Hepatocyte (in vitro differentiated cells): ENCODE measurements around the gene CEBPZ. TPM values are rescaled to one million over a fixed set of nuclear protein-coding genes. Genes with fewer than 3 reads are reported as not detected.
A peak's percentile ranks its signal among the peaks of the same experiment; 100 is the strongest.

ENCODE experiments used
- DNase-seq: peaks from one replicate; pipeline ENCODE4 v3.0.0-alpha.2; 2016; ENCODE audit warnings: low spot score
- H2AFZ ChIP-seq: fragments of 200-600 bp; sonication (generic); 2 replicates; pipeline ENCODE4 v1.6.0; 2016; ENCODE audit warnings: antibody characterized with exemption, mild to moderate bottlenecking
- H3K27ac ChIP-seq: fragments of 200-600 bp; sonication (generic); 2 replicates; pipeline ENCODE4 v1.5.1; 2016; ENCODE audit warnings: mild to moderate bottlenecking
- H3K27me3 ChIP-seq: fragments of 200-600 bp; sonication (generic); 2 replicates; pipeline ENCODE4 v1.6.1; 2016
- H3K36me3 ChIP-seq: fragments of 200-600 bp; sonication (generic); replicated peaks from 2 replicates; pipeline ENCODE4 v1.5.1; 2016; ENCODE audit warnings: low read depth; ENCODE audit not compliant: insufficient read depth
- H3K4me1 ChIP-seq: fragments of 200-600 bp; sonication (generic); 2 replicates; pipeline ENCODE4 v1.5.1; 2016; ENCODE audit warnings: mild to moderate bottlenecking, moderate library complexity; ENCODE audit not compliant: insufficient read depth
- H3K4me2 ChIP-seq: fragments of 200-600 bp; sonication (generic); 2 replicates; pipeline ENCODE4 v1.6.0; 2016
- H3K4me3 ChIP-seq: fragments of 200-600 bp; sonication (generic); 2 replicates; pipeline ENCODE4 v1.5.1; 2016; ENCODE audit warnings: mild to moderate bottlenecking
- H3K79me2 ChIP-seq: fragments of 200-600 bp; sonication (generic); 2 replicates; pipeline ENCODE4 v1.6.0; 2017; ENCODE audit warnings: mild to moderate bottlenecking
- H3K9me2 ChIP-seq: fragments of 200-600 bp; sonication (generic); replicated peaks from 2 replicates; pipeline ENCODE4 v1.6.0; 2017; ENCODE audit warnings: mild to moderate bottlenecking; ENCODE audit not compliant: insufficient read depth
- H3K9me3 ChIP-seq: fragments of 200-600 bp; sonication (generic); 2 replicates; pipeline ENCODE4 v1.5.1; 2016; ENCODE audit warnings: low read depth, mild to moderate bottlenecking
- H4K20me1 ChIP-seq: fragments of 200-600 bp; sonication (generic); 2 replicates; pipeline ENCODE4 v1.6.0; 2016; ENCODE audit warnings: mild to moderate bottlenecking; ENCODE audit not compliant: insufficient read depth, poor library complexity, severe bottlenecking
- EZH2 ChIP-seq: fragments of 200-600 bp; sonication (generic); IDR thresholded peaks from 2 replicates; pipeline ENCODE4 v1.6.1; 2016; ENCODE audit warnings: antibody characterized with exemption, mild to moderate bottlenecking, borderline replicate concordance
- EZH2phosphoT487 ChIP-seq: fragments of 200-600 bp; sonication (generic); IDR thresholded peaks from one replicate; pipeline ENCODE4 v1.6.1; 2018; ENCODE audit warnings: antibody characterized with exemption, mild to moderate bottlenecking, low read depth, moderate library complexity; ENCODE audit not compliant: unreplicated experiment, severe bottlenecking
- WGBS: methylation state at CpG from one replicate; pipeline ENCODE4 v1.1.6; 2016; ENCODE audit warnings: low lambda C conversion rate; ENCODE audit errors: missing lambda C conversion rate; 5-methylcytosine and 5-hydroxymethylcytosine counted together
- polyA plus RNA-seq: library from polyadenylated mRNA; unstranded; fragments of >200 nt; fragmentation: Nextera tagmentation; extraction: Ambion mirVana; gene quantifications from 2 replicates; pipeline ENCODE4 v1.2.1, GENCODE V29; 2016
- total RNA-seq: library from RNA; depleted of rRNA; stranded (reverse); fragments of >200 nt; gene quantifications from 2 replicates; pipeline ENCODE4 v1.2.3, GENCODE V29; 2014
- TF ChIP-seq, protein P1 (sequence below): fragments of 200-600 bp; sonication (generic); IDR thresholded peaks from 2 replicates; pipeline ENCODE4 v1.5.1; 2016; ENCODE audit warnings: antibody characterized with exemption, mild to moderate bottlenecking; ENCODE audit not compliant: poor library complexity

The CEBPZ gene
- total and polyA plus RNA-seq, 2 experiments from 2014 or later: 21.5 to 40.3 TPM

DNA sequence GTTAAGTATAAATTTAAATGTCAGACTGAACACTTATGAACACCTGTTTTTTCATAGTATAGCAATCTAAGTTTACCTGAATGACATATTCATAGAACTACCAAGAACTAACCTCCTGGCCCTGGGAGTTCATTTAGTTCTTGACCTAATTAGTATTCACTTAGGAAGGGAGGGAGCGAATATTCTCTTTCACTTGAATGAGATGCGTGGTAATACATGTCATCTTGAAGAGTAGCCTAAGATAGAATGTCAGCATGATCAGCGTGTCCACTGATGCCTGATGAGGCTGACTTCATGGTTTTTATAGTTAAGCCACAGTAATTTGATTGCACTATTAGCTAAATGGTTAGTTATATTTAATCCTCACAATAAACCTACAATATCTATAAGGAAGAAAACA lies 13.4 kb upstream of the CEBPZ start:
- H4K20me1 ChIP-seq: no peaks in the 10 kb centered on the region
- 98% methylated on average over 3 of the region's 3 CpGs for WGBS
- DNase-seq: no peak
- no peaks in the 10 kb centered on the region for H3K9me3 ChIP-seq
- H3K4me2 ChIP-seq: no peak overlapping the region
- no peaks in the 10 kb centered on the region for H3K79me2 ChIP-seq
- no peaks in the 10 kb centered on the region for H3K27me3 ChIP-seq
- no peak for TF ChIP-seq EZH2
- no peak for TF ChIP-seq EZH2phosphoT487
- TF ChIP-seq, protein P1, sequence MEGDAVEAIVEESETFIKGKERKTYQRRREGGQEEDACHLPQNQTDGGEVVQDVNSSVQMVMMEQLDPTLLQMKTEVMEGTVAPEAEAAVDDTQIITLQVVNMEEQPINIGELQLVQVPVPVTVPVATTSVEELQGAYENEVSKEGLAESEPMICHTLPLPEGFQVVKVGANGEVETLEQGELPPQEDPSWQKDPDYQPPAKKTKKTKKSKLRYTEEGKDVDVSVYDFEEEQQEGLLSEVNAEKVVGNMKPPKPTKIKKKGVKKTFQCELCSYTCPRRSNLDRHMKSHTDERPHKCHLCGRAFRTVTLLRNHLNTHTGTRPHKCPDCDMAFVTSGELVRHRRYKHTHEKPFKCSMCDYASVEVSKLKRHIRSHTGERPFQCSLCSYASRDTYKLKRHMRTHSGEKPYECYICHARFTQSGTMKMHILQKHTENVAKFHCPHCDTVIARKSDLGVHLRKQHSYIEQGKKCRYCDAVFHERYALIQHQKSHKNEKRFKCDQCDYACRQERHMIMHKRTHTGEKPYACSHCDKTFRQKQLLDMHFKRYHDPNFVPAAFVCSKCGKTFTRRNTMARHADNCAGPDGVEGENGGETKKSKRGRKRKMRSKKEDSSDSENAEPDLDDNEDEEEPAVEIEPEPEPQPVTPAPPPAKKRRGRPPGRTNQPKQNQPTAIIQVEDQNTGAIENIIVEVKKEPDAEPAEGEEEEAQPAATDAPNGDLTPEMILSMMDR: no peak
- no peak overlapping the region for H3K4me3 ChIP-seq
- no peak overlapping the region for H3K27ac ChIP-seq
- no peak overlapping the region for H2AFZ ChIP-seq
- no peaks in the 10 kb centered on the region for H3K9me2 ChIP-seq
- H3K36me3 ChIP-seq: no peaks in the 10 kb centered on the region
- H3K4me1 ChIP-seq: no peaks in the 10 kb centered on the region

DNA sequence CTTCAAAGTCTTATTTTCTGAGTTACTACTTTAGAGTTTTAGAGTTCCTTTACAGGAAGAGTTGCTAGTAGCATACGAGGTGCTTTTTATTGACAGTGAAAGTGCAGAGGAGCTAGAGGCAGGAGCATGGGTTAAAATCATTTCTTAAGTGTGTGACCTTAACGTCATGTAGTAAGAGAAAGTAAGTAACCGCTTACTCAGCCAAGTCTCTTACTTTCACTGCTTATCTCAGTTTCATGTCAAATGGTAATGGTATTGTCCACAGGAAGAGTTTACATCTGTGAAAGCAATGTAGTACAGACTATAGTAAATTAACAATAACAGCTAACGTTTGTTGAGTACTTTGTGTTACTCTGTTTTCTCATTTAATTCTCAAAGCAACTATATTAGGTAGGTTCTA lies 12.6 kb upstream of the CEBPZ start:
- Histone ChIP-seq H3K27me3 (no peaks in the 10 kb centered on the region), H3K4me2 (no peak overlapping the region), H3K36me3 (no peaks in the 10 kb centered on the region), H3K4me1 (no peaks in the 10 kb centered on the region), H3K9me2 (no peaks in the 10 kb centered on the region), H4K20me1 (no peaks in the 10 kb centered on the region), H2AFZ (no peak overlapping the region), H3K27ac (no peak overlapping the region), H3K79me2 (no peaks in the 10 kb centered on the region), H3K4me3 (no peak overlapping the region), H3K9me3 (no peaks in the 10 kb centered on the region)
- 80% methylated on average over 4 of the region's 4 CpGs for WGBS
- DNase-seq: no peak
- TF ChIP-seq EZH2: no peak

DNA sequence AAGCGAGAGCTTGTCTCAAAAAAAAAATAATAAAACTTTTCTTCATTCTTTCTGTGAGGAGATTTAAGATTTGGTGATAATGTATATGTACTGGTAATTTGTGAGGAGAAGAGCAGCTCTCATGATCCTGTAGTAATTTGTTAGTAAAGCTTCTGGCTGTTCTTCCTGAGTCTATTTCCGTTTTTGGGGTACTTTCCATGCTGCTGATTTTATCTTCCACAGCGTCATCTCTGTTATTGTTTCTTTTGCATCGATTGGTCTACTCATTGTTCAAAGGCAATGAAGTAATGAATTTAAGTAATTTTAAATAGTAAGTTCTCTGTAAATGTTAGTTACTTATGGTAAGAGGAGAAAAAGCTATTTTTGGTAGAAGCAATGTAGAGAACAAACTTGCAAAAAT lies 12.0 kb upstream of the CEBPZ start:
- WGBS: 94% methylated on average over 4 of the region's 4 CpGs
- DNase-seq: no peak
- no peaks in the 10 kb centered on the region for H3K9me3 ChIP-seq
- no peaks in the 10 kb centered on the region for H3K4me1 ChIP-seq
- no peaks in the 10 kb centered on the region for H4K20me1 ChIP-seq
- no peaks in the 10 kb centered on the region for H3K36me3 ChIP-seq
- no peaks in the 10 kb centered on the region for H3K79me2 ChIP-seq
- H3K27me3 ChIP-seq: no peaks in the 10 kb centered on the region
- H3K4me3 ChIP-seq: no peak overlapping the region
- TF ChIP-seq, protein P1: no peak
- TF ChIP-seq EZH2 (no peak), EZH2phosphoT487 (no peak)
- no peak overlapping the region for H3K4me2 ChIP-seq
- no peaks in the 10 kb centered on the region for H3K9me2 ChIP-seq
- no peak overlapping the region for H3K27ac ChIP-seq
- H2AFZ ChIP-seq: no peak overlapping the region

DNA sequence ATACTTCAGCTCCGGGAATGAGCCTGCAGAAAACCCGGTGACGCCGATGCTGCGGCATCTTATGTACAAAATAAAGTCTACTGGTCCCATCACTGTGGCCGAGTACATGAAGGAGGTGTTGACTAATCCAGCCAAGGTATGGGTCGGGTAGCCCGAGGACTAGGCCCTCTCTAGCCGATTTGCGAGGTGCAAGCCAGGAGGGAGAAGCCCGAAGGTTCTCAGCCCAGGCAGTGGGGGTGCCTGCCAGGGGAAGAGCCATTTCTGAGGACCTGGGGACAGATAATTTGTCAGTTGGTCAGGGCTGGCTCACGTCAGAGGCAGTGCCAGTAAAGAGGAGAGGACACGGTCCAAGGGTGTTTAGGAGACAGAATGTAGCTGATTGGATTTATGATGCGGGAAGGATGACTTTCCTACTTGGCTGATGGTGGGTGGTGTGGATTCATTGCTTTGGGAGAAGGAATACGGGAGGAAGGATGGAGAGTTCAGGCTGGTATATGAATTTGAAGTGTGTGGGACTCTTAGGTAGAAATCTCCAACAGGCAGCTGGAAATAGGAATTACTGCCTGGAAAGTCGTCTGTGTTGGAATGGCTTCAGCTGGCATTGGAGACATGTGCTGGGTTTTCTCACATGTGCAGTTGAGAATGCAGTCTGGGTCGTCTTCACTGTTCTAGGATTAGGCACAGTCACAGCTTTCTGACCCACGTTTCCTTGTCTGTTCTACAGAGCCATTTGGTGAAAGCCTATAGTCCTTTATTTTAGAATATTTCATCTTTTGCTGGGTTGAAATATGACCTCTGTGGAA lies 936 bp upstream of the CEBPZ start:
- Histone ChIP-seq H3K9me3 (no peaks in the 10 kb centered on the region), H3K36me3 (no peaks in the 10 kb centered on the region), H3K27ac (peak overlapping the region; percentile 96), H3K4me3 (peak overlapping the region; percentile 94), H3K9me2 (no peaks in the 10 kb centered on the region), H2AFZ (peak overlapping the region; percentile 89), H3K4me1 (peaks cover 20% of the 10 kb centered on the region), H3K27me3 (no peaks in the 10 kb centered on the region), H4K20me1 (peaks cover 7% of the 10 kb centered on the region), H3K79me2 (peaks cover 78% of the 10 kb centered on the region), H3K4me2 (peak overlapping the region; percentile 89)
- 14% methylated on average over 18 of the region's 18 CpGs for WGBS
- DNase-seq: peak; percentile 28
- no peak for TF ChIP-seq EZH2
- TF ChIP-seq EZH2phosphoT487: no peak
- TF ChIP-seq, protein P1: no peak
